Testis (tissue), 5 donors: ENCODE data around the gene IFNA2. TPM values are rescaled to one million over a fixed set of nuclear protein-coding genes. Genes with fewer than 3 reads are reported as not detected.
"Not testable (repeated sequence)": the region's sequence is repeated elsewhere in the genome, so short reads cannot be mapped to it uniquely, and the experiment has no call there.

ENCODE experiments used
- DNase-seq: peaks from one replicate; pipeline ENCODE4 v3.0.0-alpha.2; 2019
- H3K27ac ChIP-seq, 2 donors: fragments of 200-600 bp; sonication (generic); one replicate each; pipeline ENCODE4 v1.5.1; 2019
- H3K27me3 ChIP-seq: fragments of 200-600 bp; sonication (generic); one replicate; pipeline ENCODE4 v1.5.1; 2019
- H3K36me3 ChIP-seq: fragments of 200-600 bp; sonication (generic); one replicate; pipeline ENCODE4 v1.5.1; 2017; ENCODE audit warnings: low read depth; ENCODE audit errors: missing control alignments
- H3K4me1 ChIP-seq: fragments of 200-600 bp; sonication (generic); one replicate; pipeline ENCODE4 v1.5.1; 2019
- H3K4me3 ChIP-seq, 2 donors: fragments of 200-600 bp; sonication (generic); one replicate each; pipeline ENCODE4 v1.5.1; 2017 to 2019
- H3K9me3 ChIP-seq: fragments of 200-600 bp; sonication (generic); one replicate; pipeline ENCODE4 v1.5.1; 2017
- POLR2A ChIP-seq: fragments of 450-650 bp; IDR thresholded peaks from one replicate; pipeline ENCODE4 v1.6.1; 2017; ENCODE audit warnings: antibody characterized with exemption, mild to moderate bottlenecking, moderate library complexity
- WGBS, 2 donors: methylation state at CpG; one replicate each; pipeline ENCODE4 v1.1.5; 2018; 5-methylcytosine and 5-hydroxymethylcytosine counted together
- intact Hi-C: fragments of 100-400 bp; cut with DNase I; formaldehyde crosslinking; loops from one replicate; pipeline ENCODE4 v1.15.1; 2023; ENCODE audit warnings: low total_unique reads
- long read RNA-seq, 2 donors: transcript quantifications; one replicate each; lab custom pipeline, GENCODE V29; 2026
- polyA plus RNA-seq: library from polyadenylated mRNA; stranded (reverse); fragments of 350-450 nt; fragmentation: Illumina TruSeq; extraction: RNeasy Lipid Tissue Mini Kit (QIAGEN cat#74804); gene quantifications from one replicate; pipeline ENCODE4 v1.2.3, GENCODE V29; 2014; ENCODE audit warnings: low read depth, low replicate concordance; ENCODE audit not compliant: insufficient read depth
- total RNA-seq, 2 donors: library from RNA; depleted of rRNA; stranded (reverse); fragments of >200 nt; gene quantifications; one replicate each; pipeline ENCODE4 v1.2.3, GENCODE V29; 2016
- TF ChIP-seq, protein P1 (sequence below), 3 experiments: fragments of 450-650 bp in 2 of 3; fragments of 200-600 bp in 1 of 3; sonication (generic) in 1 of 3; IDR thresholded peaks; one replicate each; pipeline ENCODE4 v1.5.1; 2016 to 2019; ENCODE audit warnings: antibody characterized with exemption in 3 of 3, mild to moderate bottlenecking in 2 of 3, moderate library complexity in 1 of 3

The IFNA2 gene
- total RNA-seq (1 to 10 TPM; 1.2 to 1.3 TPM), polyA plus RNA-seq (not detected)
- long read RNA-seq, donor 1: 0 reads
- long read RNA-seq, donor 2: 0 reads

DNA sequence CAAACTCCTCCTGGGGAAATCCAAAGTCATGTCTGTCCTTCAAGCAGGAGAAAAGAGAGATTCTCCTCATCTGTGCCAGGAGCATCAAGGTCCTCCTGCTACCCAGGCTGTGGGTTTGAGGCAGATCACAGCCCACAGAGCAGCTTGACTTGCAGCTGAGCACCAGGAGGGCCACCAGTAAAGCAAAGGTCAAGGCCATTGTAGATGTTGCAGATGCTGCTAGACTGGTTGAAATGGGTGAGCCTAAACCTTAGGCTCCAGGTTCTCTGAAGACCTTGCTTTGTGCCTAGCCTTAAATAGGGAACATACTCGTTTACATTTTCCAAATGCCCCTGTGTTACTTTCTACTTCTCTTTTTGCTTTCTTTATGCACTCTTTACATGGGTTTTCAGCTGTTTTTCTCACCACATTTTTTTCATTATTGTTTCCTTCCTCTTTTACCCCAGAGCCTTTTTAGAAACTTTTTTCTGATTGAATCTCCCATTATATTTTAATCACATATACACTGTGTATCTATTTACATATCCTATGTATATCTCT lies at the start of gene IFNA2:
IFNA2 (minus strand) TSS at position 268 of the 540 bp plus-strand sequence; CDS start at position 199, 69 bp downstream.
- Histone ChIP-seq H3K36me3 (no peaks in the 10 kb centered on the region), H3K27me3 (no peaks in the 10 kb centered on the region), H3K9me3 (no peaks in the 10 kb centered on the region), H3K27ac (no peak within 1 kb of the TSS), H3K4me3 (no peak within 1 kb of the TSS), H3K4me1 (no peaks in the 10 kb centered on the region)
- 64 to 88% methylated on average over 1 of the region's 1 CpG for WGBS, 2 donors
- intact Hi-C loops: no loop called here
- TF ChIP-seq, protein P1, sequence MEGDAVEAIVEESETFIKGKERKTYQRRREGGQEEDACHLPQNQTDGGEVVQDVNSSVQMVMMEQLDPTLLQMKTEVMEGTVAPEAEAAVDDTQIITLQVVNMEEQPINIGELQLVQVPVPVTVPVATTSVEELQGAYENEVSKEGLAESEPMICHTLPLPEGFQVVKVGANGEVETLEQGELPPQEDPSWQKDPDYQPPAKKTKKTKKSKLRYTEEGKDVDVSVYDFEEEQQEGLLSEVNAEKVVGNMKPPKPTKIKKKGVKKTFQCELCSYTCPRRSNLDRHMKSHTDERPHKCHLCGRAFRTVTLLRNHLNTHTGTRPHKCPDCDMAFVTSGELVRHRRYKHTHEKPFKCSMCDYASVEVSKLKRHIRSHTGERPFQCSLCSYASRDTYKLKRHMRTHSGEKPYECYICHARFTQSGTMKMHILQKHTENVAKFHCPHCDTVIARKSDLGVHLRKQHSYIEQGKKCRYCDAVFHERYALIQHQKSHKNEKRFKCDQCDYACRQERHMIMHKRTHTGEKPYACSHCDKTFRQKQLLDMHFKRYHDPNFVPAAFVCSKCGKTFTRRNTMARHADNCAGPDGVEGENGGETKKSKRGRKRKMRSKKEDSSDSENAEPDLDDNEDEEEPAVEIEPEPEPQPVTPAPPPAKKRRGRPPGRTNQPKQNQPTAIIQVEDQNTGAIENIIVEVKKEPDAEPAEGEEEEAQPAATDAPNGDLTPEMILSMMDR (IDR thresholded peaks at IDR 0.05): no peak
- no peak for TF ChIP-seq POLR2A
- no peak for DNase-seq

DNA sequence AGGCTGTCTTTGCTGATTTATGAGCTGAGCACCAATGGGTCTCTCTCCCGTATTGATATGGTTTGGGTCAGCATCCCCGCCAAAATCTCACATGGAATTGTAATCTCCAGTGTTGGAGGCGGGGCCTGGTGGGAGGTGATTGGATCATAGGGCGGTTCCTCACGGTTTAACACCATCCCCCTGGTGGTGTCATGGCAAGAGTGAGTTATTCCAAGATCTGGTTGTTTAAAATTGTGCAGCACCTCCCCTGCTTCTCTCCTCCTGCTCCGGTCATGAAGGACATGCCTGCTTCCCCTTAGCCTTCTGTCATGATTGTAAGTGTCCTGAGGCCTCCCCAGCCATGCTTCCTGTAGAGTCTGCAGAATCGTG lies 49.8 kb upstream of the IFNA2 start:
- H3K9me3 ChIP-seq, H3K27me3 ChIP-seq, H3K4me1 ChIP-seq, H3K4me3 ChIP-seq, H3K27ac ChIP-seq, DNase-seq, intact Hi-C loops, H3K36me3 ChIP-seq: not testable (repeated sequence)
- 59 to 73% methylated on average over 5 to 7 of the region's 7 CpGs for WGBS, 2 donors

DNA sequence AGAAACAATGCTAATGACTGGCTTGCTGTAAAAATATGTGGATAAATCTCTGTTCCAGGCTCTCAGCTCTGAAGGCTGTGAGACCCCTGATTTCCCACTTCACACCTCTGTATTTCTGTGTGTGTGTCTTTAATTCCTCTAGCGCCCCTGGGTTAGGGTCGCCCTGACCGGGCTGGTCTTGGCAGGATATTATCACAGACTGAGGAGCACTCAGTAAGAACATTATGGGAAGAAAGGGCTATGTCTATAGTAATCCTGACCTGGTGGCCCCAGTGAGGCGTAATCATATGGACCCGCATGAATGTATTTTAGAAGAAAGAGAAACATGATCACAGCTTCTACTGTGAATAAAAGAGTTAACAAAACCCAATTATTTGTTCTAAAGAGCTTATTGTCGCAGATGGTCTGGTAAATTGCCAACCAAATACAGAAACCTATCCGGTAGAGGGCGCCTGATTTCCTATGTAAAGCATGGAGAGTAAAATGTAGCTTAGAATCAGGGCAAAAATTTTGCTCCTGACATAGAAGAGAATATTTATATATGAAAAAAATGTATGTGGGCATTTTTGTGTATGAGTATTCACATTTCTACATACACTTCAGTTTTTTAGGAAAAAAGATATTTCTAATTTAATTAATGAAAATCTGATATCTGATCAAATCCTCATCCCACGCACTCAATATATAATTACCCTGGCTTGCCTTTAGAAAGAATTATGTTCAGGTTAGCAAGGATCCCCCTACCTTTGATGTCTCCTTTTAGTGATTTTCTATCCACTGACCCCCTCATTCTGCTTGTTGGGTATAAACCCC lies 49.2 kb upstream of the IFNA2 start:
- Histone ChIP-seq H3K4me1 (no peaks in the 10 kb centered on the region), H3K27ac (no peak overlapping the region), H3K27me3 (no peaks in the 10 kb centered on the region), H3K4me3 (no peak overlapping the region), H3K9me3 (no peaks in the 10 kb centered on the region), H3K36me3 (no peaks in the 10 kb centered on the region)
- 55 to 67% methylated on average over 9 of the region's 9 CpGs for WGBS, 2 donors
- intact Hi-C loops: no loop called here
- DNase-seq: peak; percentile 47
- no peak for TF ChIP-seq POLR2A
- TF ChIP-seq, protein P1 (IDR thresholded peaks at IDR 0.05): peak in 1 of 3 experiments; percentile 24

DNA sequence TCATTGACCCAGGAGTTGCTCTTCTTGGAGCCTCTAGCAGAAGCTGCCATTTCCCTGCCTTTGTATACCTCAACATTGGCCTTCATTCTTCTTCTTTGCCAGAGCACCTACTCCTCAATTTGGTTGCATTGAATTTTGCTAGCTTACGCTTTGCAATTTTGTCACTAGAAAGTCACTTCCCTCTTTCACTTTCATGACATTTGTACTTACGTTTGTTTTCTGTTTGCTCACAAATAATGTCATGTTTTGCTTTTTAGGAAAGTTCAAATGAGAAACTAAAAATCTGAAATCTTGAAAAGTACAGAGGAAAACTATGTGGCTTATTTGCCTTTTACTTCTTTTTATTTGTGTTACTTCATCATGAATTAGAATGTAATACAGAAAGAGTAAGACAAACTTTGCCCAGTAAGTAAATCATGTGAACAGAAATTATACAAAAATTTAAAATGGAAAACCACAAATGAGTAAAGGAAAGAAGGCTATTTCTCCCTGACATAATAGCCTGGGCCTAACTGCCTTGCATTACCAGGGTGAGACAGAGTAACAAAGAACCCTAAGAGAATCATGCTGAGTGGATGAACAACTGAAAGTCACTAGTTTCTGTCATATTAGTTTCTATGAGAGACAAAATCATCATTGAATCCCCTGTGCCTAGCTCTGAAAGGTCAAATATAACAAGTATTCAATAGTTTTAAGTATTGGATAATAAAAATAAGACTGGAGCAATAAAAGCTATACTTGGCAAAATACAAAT lies 47.7 kb upstream of the IFNA2 start:
- 84 to 88% methylated on average over 2 of the region's 2 CpGs for WGBS, 2 donors
- no peak for DNase-seq
- Histone ChIP-seq H3K9me3 (no peaks in the 10 kb centered on the region), H3K4me3 (no peak overlapping the region), H3K36me3 (no peaks in the 10 kb centered on the region), H3K27me3 (no peaks in the 10 kb centered on the region), H3K4me1 (no peaks in the 10 kb centered on the region), H3K27ac (no peak overlapping the region)
- no peak for TF ChIP-seq POLR2A
- TF ChIP-seq, protein P1 (IDR thresholded peaks at IDR 0.05): no peak
- intact Hi-C loops: no loop called here

DNA sequence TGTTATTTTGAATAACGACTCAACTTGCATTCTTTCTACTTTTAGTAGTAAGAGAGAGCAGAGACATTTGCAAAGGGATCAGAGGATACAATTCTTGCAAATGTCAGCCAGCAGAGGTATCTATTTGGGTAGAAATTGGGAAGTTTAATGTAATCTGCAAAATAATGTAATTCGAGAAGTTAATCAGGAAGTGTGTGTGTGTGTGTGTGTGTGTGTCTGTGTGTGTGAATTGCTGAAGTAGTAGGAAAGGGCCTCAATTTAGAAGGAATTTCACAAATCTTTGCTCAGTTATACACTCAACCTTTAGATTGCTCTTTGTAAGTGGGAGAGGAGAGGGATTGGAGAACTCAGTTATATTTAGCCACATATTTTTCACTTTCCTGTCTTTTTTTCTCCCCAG lies 44.0 kb upstream of the IFNA2 start:
- Histone ChIP-seq H3K9me3 (no peaks in the 10 kb centered on the region), H3K27me3 (no peaks in the 10 kb centered on the region), H3K36me3 (no peaks in the 10 kb centered on the region), H3K4me1 (no peaks in the 10 kb centered on the region), H3K27ac (no peak overlapping the region), H3K4me3 (no peak overlapping the region)
- WGBS, 2 donors: 55 to 56% methylated on average over 2 of the region's 2 CpGs
- intact Hi-C loops: no loop called here
- no peak for TF ChIP-seq POLR2A
- TF ChIP-seq, protein P1 (IDR thresholded peaks at IDR 0.05): no peak
- no peak for DNase-seq
